ENCODE results near the gene TMC8. TPM values are rescaled to one million over a fixed set of nuclear protein-coding genes. Genes with fewer than 3 reads are reported as not detected.

Gene TMC8
- total RNA-seq, 1 experiment from 2014 or later = 0.32 TPM

- intact Hi-C loops (cut with micrococcal nuclease; ENCODE audit: unreplicated experiment) = no loop called here
- Histone ChIP-seq H3K27ac (ENCODE audit: low read depth, low read length, poor library complexity, severe bottlenecking) (no peak overlapping the region), H3K27me3 (replicated peaks; ENCODE audit: insufficient read depth, low read depth, low read length, poor library complexity) (no peaks in the 10 kb centered on the region), H3K4me3 (ENCODE audit: low read depth, low read length, poor library complexity, severe bottlenecking) (no peak overlapping the region), H3K4me1 (ENCODE audit: insufficient read depth, low read length, poor library complexity, severe bottlenecking) (peaks cover 24% of the 10 kb centered on the region), H3K36me3 (ENCODE audit: insufficient read depth, low read length, poor library complexity, severe bottlenecking) (no peaks in the 10 kb centered on the region), H3K9me3 (ENCODE audit: low read depth, low read length, poor library complexity, severe bottlenecking) (no peaks in the 10 kb centered on the region)
- CTCF ChIA-PET = no interaction called here
- DNase-seq (ENCODE audit: low spot score) = no peak
- TF ChIP-seq CTCF (conservative IDR thresholded peaks at IDR 0.05; ENCODE audit: low read depth, low read length) (no peak), EZH2 (IDR thresholded peaks at IDR 0.05; ENCODE audit: borderline replicate concordance, low read depth, low read length, poor library complexity, severe bottlenecking) (no peak)
- no TSS peak for BruUV-seq (replicated peaks)
- POLR2A ChIA-PET (ENCODE audit: low non-redundant PET) = no interaction called here
Observed at GRCh38 chr17:78124081-78124835, 6.3 kb upstream of the TMC8 start.

- no peak overlapping the region for H3K4me3 ChIP-seq (ENCODE audit: low read depth, low read length, poor library complexity, severe bottlenecking)
- CTCF ChIA-PET = no interaction called here
- no peak overlapping the region for H3K27ac ChIP-seq (ENCODE audit: low read depth, low read length, poor library complexity, severe bottlenecking)
- DNase-seq (ENCODE audit: low spot score) = no peak
- H3K9me3 ChIP-seq (ENCODE audit: low read depth, low read length, poor library complexity, severe bottlenecking) = no peaks in the 10 kb centered on the region
- no peaks in the 10 kb centered on the region for H3K36me3 ChIP-seq (ENCODE audit: insufficient read depth, low read length, poor library complexity, severe bottlenecking)
- no peaks in the 10 kb centered on the region for H3K27me3 ChIP-seq (replicated peaks; ENCODE audit: insufficient read depth, low read depth, low read length, poor library complexity)
- BruUV-seq (replicated peaks) = no TSS peak
- intact Hi-C loops (cut with micrococcal nuclease; ENCODE audit: unreplicated experiment) = loop anchor here (5.0 kb wide), 1 partner anchor 43 kb away; the partner anchor contains the start of gene SYNGR2
- peaks cover 26% of the 10 kb centered on the region for H3K4me1 ChIP-seq (ENCODE audit: insufficient read depth, low read length, poor library complexity, severe bottlenecking)
- POLR2A ChIA-PET (ENCODE audit: low non-redundant PET) = no interaction called here
- no peak for TF ChIP-seq EZH2 (IDR thresholded peaks at IDR 0.05; ENCODE audit: borderline replicate concordance, low read depth, low read length, poor library complexity, severe bottlenecking)
- TF ChIP-seq CTCF (conservative IDR thresholded peaks at IDR 0.05; ENCODE audit: low read depth, low read length) = no peak
Observed at GRCh38 chr17:78124836-78125137, 5.8 kb upstream of the TMC8 start.

GRCh38 chr17:78125138-78125913, 5.2 kb upstream of the TMC8 start:
- POLR2A ChIA-PET (ENCODE audit: low non-redundant PET) = no interaction called here
- no TSS peak for BruUV-seq (replicated peaks)
- no peak for DNase-seq (ENCODE audit: low spot score)
- TF ChIP-seq EZH2 (IDR thresholded peaks at IDR 0.05; ENCODE audit: borderline replicate concordance, low read depth, low read length, poor library complexity, severe bottlenecking) (no peak), CTCF (conservative IDR thresholded peaks at IDR 0.05; ENCODE audit: low read depth, low read length) (no peak)
- H3K27ac ChIP-seq (ENCODE audit: low read depth, low read length, poor library complexity, severe bottlenecking) = no peak overlapping the region
- no peaks in the 10 kb centered on the region for H3K9me3 ChIP-seq (ENCODE audit: low read depth, low read length, poor library complexity, severe bottlenecking)
- intact Hi-C loops (cut with micrococcal nuclease; ENCODE audit: unreplicated experiment) = loop anchor here (5.0 kb wide), 1 partner anchor 42 kb away; the partner anchor contains the start of gene SYNGR2
- H3K4me3 ChIP-seq (ENCODE audit: low read depth, low read length, poor library complexity, severe bottlenecking) = no peak overlapping the region
- H3K27me3 ChIP-seq (replicated peaks; ENCODE audit: insufficient read depth, low read depth, low read length, poor library complexity) = no peaks in the 10 kb centered on the region
- CTCF ChIA-PET = no interaction called here
- H3K4me1 ChIP-seq (ENCODE audit: insufficient read depth, low read length, poor library complexity, severe bottlenecking) = peaks cover 30% of the 10 kb centered on the region
- H3K36me3 ChIP-seq (ENCODE audit: insufficient read depth, low read length, poor library complexity, severe bottlenecking) = no peaks in the 10 kb centered on the region
